CD4-positive, alpha-beta T cell treated with Interleukin-17A for 4 hours (primary cell): ENCODE data around the gene TNFRSF1B.
A peak's percentile ranks its signal among the peaks of the same experiment; 100 is the strongest.
"Not testable (repeated sequence)": the region's sequence is repeated elsewhere in the genome, so short reads cannot be mapped to it uniquely, and the experiment has no call there.

Experiments
- DNase-seq: peaks from one replicate; pipeline ENCODE4 v3.0.0-alpha.2; 2020; ENCODE audit warnings: mixed read lengths

The TNFRSF1B gene

DNA sequence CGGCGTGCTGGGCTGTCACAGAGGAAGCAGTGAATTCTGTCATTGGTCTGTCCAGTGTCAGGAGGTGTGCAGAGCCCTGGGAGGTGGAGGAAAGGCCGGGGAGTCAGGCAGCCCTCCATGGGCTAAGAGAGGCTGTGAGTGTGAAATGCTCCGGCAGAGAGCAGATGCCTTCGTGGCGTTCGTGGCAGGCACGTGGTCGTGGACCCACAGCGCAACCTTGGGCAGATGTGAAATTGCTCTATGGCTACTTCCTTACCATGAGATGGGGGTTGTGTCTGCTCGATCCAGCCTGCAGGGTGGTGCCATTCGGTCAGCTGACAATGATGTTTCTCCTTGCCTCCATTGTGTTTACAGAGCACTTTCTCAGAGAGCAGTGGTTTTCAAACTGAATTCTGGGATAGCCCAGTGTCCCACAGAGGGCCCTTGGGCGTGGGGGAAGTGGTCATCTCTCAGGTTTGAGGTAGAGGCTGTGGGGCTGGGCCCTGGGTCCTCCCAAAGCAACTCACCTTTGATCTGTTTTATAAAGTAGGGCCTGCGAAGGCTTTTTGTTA is 27.9 kb downstream of the TNFRSF1B start:
- no peak for DNase-seq

GRCh38 chr1:12195416-12195815 is 28.6 kb downstream of the TNFRSF1B start:
- DNase-seq, result no peak

GRCh38 chr1:12196641-12197482 is 30.1 kb downstream of the TNFRSF1B start:
- DNase-seq, result no peak

GRCh38 chr1:12197483-12197880 is 30.7 kb downstream of the TNFRSF1B start:
- DNase-seq, result no peak

DNA sequence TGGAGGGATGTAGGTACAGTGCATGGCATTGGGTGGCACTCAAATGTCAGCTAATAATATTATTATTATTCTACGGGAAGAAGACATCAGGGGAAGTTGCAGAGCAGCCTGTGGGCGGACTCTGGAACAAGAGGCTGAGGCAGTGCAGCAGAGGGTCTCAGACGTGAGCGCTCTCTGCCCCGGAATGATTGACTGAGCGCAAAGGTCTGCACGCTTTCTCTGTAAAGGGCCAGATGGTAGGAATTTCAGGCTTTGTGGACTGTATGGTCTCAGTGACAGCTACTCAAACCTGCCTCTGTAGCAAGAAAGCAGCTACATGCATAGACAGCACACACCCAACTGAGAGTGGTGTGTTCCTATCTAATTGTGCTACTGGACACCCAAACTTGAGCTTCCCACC is 33.4 kb downstream of the TNFRSF1B start:
- DNase-seq, result no peak

DNA sequence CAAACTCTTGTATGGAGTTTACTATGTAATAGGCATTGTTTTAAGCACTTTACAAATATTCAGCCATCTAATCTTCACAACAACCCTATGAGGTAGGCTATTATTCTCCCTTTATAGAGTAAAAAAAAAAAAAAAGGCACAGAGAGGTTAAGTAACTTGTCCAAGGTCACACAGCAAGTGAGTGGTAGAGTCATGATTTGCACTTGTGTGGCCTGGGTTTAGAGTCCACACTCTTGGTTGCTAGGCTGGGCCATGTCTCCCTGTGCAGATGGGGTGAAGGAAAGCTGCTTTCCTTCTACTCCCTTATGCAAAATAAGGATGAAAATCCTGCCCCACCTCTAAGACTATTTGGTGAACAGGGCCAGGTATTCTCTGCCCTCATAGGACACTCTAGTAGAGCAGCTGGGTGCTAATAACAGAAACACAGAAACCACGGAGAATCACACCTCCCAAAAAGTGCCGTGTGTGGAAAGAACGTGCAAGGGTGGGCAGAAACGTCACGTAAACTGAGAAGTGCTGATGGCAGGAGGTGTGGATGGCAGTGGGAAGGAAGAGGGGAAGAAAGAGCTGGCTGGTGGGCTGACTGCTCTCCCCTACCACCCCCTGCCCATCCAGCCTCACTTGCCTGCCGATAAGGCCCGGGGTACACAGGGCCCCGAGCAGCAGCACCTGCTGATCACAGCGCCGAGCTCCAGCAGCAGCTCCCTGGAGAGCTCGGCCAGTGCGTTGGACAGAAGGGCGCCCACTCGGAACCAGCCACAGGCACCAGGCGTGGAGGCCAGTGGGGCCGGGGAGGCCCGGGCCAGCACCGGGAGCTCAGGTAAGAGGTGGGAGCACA is 34.8 kb downstream of the TNFRSF1B start:
- no peak for DNase-seq

- DNase-seq, result no peak
These were observed 35.4 kb downstream of the TNFRSF1B start for GRCh38 chr1:12202190-12202497.

DNA sequence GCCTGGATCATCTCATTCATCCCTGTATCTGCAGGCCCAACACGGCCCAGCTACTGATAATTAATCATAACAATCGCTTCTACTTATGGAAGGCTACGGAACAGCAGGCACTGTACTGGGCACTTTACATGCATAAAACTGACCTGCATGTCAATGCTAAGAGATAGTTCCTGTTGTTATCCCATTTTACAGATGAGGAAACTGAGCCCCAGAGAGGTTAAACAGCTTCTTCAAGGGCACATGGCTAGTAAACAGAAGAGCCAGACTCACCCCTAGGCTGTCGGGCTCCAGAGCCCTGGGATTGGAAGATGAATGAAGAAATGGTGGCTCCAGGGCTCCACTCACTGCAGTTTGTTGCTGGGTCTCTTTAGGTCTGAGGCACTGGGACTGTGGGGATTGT is 35.8 kb downstream of the TNFRSF1B start:
- DNase-seq, result no peak

DNA sequence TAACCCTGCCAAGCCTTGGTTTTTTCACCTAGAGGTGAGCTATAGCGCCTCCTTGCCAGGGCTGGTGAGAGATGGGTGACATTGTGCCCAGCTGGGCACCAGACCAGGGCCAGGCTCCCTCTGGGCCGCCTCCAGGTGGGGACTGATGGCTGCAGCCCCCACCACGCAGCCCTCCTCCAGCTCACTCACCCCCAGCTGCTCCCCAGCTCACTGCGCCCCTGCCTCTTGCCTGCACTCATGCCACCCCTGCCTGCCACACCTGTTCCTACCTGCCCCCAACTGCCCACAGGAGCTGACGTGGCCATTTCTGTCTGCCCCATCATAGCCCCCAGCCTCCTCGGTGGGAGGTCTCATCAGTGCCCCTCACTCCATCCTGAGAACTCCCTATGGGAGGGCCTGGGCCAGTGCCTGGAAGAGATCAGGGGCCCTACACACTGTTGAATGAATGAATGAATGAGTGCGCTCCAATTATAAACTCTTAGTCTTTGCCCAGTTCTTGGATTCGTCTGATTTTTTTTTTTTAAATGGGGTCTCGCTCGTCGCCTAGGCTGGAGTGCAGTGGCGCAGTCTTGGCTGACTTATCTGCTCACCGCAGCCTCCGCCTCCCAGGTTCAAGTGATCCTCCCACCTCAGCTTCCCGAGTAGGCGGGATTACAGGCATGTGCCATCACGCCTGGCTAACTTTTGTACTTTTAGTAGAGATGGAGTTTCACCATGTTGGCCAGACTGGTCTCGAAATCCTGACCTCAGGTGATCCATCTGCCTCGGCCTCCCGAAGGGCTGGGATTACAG is 36.6 kb downstream of the TNFRSF1B start:
- no peak for DNase-seq

GRCh38 chr1:12204140-12204539 is 37.3 kb downstream of the TNFRSF1B start:
- peak; percentile 61 for DNase-seq

DNA sequence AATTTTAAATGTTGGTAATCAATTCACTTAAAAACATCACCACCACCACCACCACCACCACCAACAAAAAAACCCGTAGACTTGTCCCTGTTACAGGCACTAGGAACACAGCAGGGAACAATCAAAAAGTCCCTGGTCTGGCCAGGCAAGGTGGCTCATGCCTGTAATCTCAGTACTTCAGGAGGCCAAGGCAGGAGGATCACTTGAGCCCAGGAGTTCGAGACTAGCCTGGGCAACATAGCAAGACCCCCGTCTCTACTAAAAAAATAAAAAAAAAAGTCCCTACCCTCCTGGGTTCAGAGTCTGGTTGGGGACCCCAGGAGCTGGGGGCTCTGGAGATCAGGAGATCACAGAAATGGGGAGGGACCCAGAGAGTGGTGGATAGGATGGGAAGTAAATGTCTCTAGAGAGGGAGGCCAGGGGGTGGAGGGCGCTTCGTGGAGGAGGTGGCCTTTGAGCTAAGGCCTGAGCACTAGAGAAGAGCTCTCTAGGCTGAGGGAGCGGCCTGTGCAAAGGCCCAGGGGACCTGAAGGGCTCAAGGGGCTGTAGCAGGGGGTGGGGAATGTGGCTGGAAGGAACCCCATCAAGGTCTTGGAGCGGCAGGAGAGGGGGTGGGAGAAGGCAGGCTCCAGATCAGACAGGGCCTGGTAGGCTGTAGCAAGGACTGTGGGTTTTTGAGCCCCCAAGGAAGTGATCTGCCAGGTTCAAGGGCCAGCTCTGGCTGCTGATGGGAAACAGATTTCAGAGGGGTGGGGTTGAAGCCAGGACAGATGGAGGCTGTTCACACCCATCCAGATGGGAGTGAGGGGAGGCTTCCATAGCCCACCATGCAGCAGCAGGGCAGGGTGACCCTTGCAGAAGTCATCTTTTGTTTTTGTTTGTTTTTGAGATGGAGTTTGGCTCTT is 38.2 kb downstream of the TNFRSF1B start:
- DNase-seq, result no peak

GRCh38 chr1:12206238-12206637 is 39.4 kb downstream of the TNFRSF1B start:
- DNase-seq, result no peak

DNA sequence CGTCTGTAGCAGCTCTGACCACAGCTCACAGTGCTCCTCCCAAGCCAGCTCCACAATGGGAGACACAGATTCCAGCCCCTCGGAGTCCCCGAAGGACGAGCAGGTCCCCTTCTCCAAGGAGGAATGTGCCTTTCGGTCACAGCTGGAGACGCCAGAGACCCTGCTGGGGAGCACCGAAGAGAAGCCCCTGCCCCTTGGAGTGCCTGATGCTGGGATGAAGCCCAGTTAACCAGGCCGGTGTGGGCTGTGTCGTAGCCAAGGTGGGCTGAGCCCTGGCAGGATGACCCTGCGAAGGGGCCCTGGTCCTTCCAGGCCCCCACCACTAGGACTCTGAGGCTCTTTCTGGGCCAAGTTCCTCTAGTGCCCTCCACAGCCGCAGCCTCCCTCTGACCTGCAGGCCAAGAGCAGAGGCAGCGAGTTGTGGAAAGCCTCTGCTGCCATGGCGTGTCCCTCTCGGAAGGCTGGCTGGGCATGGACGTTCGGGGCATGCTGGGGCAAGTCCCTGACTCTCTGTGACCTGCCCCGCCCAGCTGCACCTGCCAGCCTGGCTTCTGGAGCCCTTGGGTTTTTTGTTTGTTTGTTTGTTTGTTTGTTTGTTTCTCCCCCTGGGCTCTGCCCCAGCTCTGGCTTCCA is 40.1 kb downstream of the TNFRSF1B start:
- no peak for DNase-seq

GRCh38 chr1:12208271-12208670 is 41.5 kb downstream of the TNFRSF1B start:
- no peak for DNase-seq

- peak; percentile 93 for DNase-seq
These were observed 42.1 kb downstream of the TNFRSF1B start for GRCh38 chr1:12208764-12209494.

- DNase-seq, result no peak
These were observed 42.7 kb downstream of the TNFRSF1B start for GRCh38 chr1:12209495-12209832.

GRCh38 chr1:12215118-12215961 is 48.5 kb downstream of the TNFRSF1B start:
- DNase-seq, result no peak

DNA sequence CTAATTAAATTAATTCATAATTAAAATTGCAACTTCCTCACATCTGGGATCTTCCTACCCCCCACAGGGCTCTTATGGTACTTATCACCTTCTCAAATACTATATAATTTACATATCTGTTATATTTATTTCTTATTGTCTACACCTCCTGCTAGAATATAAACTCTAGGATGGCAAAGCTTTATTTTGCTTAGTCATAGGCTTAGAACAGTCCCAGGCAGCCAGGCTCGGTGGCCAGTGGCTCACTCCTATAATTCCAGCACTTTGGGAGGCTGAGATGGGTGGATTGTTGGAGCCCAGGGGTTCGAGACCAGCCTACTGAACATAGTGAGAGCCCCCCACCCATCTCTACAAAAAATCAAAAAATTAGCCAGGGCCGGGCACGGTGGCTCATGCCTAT is 53.0 kb downstream of the TNFRSF1B start:
- no peak for DNase-seq

DNA sequence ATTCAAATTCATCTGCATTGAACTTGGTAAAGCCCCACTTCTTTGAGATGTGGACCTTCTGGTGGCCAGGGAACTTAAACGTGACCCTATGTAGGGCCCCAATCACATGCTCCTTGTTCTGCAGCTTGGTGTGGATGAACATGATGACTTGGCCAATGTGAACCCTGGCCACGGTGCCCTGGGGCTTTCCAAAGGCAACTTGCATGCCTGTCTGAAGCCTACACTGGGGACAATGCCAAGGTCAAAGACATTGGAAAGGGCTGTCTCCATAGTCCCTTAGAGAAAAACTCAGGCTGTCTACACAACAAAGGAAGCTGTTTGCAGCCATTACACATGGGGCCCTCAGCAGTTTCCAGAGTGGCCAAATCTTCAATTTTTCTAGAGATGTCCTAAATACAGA is 54.1 kb downstream of the TNFRSF1B start:
- no peak for DNase-seq

DNA sequence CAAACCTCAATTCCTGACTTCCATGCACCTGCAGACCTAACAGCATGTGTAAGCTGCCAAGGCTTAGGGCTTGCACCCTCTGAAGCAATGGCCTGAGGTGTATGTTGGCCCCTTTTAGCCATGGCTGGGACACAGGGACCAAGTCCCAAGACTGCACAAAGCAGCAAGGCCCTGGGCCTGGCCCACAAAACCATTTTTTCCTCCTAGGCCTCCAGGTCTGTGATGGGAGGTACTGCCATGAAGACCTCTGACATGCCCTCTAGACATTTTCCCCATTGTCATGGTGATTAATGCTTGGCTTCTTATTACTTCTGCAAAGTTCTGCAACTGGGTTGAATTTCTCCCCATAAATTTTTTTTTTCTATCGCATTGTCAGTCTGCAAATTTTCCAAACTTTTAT is 55.9 kb downstream of the TNFRSF1B start:
- DNase-seq, result not testable (repeated sequence)
